VCaP (cell line): Measurements from ENCODE around the gene FARSB.
A peak's percentile ranks its signal among the peaks of the same experiment; 100 is the strongest.

ENCODE experiments used
- H3K27ac ChIP-seq: fragments of 450-650 bp; 2 replicates; pipeline ENCODE4 v1.5.1; 2017
- TF ChIP-seq, protein P1 (sequence below): fragments of 450-650 bp; conservative IDR thresholded peaks from 2 replicates; pipeline ENCODE4 v1.5.1; 2017; ENCODE audit warnings: mild to moderate bottlenecking, moderate library complexity

FARSB gene

DNA sequence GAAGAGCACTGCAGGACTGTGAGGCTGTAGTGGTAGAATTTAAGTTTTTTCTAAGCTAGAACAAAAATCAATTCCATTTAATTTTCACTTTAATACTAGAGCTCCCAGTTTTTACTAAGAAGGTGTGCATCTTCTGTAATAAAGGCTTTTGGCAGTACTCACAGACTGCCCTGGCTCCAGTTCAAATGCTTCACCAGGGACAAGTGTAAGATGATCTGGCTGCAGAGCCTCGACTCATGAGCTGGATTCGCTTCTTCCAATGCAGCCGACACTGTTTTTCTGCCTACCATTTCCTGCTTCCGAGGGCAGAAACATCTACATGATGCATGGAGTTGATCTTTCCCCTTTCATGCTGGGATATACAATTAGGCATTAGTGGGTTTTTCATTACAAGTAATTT is 87.0 kb downstream of the FARSB start:
- TF ChIP-seq, protein P1, sequence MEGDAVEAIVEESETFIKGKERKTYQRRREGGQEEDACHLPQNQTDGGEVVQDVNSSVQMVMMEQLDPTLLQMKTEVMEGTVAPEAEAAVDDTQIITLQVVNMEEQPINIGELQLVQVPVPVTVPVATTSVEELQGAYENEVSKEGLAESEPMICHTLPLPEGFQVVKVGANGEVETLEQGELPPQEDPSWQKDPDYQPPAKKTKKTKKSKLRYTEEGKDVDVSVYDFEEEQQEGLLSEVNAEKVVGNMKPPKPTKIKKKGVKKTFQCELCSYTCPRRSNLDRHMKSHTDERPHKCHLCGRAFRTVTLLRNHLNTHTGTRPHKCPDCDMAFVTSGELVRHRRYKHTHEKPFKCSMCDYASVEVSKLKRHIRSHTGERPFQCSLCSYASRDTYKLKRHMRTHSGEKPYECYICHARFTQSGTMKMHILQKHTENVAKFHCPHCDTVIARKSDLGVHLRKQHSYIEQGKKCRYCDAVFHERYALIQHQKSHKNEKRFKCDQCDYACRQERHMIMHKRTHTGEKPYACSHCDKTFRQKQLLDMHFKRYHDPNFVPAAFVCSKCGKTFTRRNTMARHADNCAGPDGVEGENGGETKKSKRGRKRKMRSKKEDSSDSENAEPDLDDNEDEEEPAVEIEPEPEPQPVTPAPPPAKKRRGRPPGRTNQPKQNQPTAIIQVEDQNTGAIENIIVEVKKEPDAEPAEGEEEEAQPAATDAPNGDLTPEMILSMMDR, result no peak

DNA sequence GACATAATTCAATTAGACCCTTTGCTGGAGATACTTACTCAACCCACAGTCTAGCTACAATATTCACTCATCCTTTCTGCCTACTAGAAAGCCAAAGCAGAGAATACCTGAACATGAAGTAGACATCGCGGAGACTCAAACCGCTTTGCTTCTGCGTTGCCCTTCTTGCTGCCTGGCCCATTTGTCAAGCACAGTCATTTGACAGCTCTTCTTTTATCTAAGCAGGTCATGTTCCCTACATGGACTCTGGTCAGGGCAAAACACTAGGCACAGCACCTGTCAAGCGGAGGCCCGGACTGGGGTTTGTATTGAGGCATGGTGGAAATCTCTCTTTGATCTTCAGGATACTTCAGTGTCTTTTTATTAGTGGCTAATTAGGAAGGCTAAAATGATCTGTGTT is 89.7 kb downstream of the FARSB start:
- H3K27ac ChIP-seq, result no peak overlapping the region
- TF ChIP-seq, protein P1, result no peak

More for the DNA sequence above, 87.0 kb downstream of the FARSB start:
- H3K27ac ChIP-seq, result peak overlapping the region; percentile 56

DNA sequence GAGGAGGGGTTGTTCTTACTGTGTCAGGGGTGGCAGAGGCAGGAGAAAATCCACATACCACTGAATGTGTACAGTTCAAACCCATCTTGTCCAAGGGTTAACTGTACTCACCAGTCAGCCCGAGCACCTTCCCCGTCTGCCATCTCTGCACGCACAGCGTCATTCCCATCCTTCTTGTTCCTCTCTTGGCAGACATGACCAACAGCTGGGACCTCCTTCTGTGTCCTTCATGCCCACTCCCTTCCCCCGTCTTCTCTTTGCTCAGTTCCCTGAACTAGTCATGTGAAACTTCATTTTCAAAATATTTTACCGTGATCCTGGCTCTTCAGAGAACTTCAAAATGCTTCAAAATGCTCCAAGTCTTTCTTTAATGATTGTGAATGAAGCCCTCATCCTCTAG is 92.0 kb downstream of the FARSB start:
- TF ChIP-seq, protein P1, result no peak
- no peak overlapping the region for H3K27ac ChIP-seq

DNA sequence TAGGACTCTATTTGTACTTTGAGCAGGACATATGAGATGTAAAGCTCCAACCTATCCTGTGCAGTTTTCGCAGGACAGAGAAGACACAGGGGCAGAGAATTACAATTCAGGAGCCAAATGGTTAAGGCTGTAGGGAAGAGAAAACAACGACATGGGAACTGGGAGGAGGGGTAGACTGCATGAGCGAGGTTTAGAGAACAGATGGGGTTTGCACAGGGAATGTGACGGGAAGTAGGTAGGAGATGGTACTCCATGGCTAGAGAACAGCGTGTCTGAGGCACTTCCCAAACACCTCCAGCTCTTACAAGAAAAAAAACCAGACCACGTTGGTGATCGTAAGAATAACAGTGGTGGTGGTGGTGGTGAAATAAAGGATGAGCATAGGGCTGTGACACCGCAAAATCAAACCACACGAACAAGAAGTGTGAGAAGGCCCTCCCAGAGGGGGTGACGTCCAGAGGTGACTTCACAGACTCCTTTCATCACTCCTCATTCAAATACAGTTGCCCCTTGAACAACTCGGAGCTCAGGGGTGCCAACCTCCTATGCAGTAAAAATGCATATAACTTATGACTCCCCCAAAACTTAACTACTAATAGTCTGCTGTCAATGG is 92.7 kb downstream of the FARSB start:
- H3K27ac ChIP-seq, result no peak overlapping the region
- TF ChIP-seq, protein P1, result no peak

DNA sequence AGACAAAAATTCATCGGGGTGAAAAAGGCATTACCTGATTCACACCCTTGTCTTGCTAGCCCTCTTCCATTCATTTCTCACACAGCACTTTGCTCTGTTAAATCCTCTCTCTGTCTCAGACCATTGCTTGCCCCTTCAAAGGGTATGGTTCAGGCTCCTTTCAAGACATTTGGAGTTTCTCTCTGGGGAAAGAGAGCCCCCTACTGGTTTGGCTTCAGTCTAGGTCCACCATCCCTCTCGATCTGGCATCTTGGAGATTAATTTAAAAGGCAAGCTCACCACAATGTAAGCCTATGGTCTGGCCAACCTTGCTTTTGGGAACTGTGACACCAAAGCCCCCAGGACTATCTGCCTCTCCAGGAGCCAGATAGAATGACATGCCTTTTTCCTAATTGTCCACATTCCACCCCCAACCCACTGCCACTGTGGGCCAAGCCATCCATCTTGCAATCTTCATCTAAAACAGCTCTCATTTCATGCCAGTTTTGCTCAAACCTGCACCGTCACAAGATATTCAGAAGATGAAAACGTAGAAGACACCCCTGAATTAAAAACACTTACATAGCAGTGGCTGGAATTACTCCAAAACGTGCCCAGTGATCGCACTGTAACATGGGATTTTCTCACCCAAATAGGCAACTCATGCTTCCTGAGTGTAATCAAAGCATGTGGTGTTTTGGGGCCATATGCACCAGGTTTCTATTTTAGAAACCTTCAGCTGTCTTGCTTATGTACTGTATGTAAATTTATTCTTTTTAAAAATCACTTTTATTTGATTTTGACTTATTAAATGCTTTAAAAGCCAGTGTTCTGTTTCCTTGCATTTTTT is 93.9 kb downstream of the FARSB start:
- TF ChIP-seq, protein P1, result peak; percentile 79
- no peak overlapping the region for H3K27ac ChIP-seq

DNA sequence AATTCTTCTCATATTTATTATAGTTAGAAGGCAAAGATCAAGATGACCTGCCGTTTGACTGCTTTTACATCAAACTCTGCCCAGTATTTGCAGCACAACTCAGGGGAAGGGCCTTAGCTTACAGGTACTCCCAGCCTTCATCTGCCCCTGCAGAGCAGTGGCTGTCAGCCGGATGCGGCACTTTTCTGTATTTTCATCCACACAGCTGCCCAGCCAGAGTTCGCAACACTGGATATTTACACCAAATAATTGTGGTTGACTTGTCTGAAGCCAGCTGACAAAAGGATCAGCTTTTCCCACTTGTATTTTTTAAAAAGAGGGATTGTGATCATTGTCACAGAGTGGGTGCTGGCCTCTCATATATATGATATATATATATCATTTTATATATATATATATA is 94.7 kb downstream of the FARSB start:
- H3K27ac ChIP-seq, result no peak overlapping the region
- TF ChIP-seq, protein P1, result no peak

DNA sequence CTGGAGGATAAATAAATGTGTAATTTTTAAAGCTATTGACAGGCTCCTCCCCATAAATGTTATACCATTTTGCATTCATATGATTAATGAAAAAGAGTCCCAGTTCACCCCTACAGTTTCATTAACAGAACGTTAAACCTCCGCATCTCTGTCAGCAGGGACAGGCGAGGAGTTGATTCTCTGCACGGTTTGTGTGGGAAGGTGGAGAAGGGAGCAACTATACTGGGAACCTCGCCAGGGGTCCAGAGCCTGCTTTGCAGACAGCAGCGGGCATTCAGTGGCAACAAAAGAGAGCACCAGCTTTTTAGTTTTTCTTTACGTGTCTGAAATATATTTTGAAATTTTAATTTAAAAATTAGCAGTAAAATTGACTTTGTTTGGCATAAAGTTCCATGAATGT is 101.4 kb downstream of the FARSB start:
- H3K27ac ChIP-seq, result no peak overlapping the region
- TF ChIP-seq, protein P1, result no peak
